Ovary (tissue), 9 donors: ENCODE data around the gene NEO1. TPM values are rescaled to one million over a fixed set of nuclear protein-coding genes. Genes with fewer than 3 reads are reported as not detected.

ENCODE experiments used
- DNase-seq, 5 donors: peaks; one replicate each; pipeline ENCODE4 v3.0.0-alpha.2; 2019 to 2020
- H3K27ac ChIP-seq, 2 donors: fragments of 200-600 bp; one replicate each; pipeline versions ENCODE4 v1.5.1 to v1.8.0; 2019 to 2022
- H3K27me3 ChIP-seq: fragments of 200-600 bp; one replicate; pipeline ENCODE4 v1.8.0; 2022
- H3K36me3 ChIP-seq: fragments of 200-600 bp; sonication (generic); one replicate; pipeline ENCODE4 v1.5.1; 2019
- H3K4me1 ChIP-seq: one replicate; pipeline ENCODE4 v1.8.1; 2013; ENCODE audit warnings: mild to moderate bottlenecking, moderate library complexity; ENCODE audit not compliant: insufficient read depth
- H3K4me3 ChIP-seq: fragments of 200-600 bp; sonication (generic); one replicate; pipeline ENCODE4 v1.5.1; 2017
- H3K9me3 ChIP-seq, 2 donors: fragments of 200-600 bp in 1 of 2; sonication (generic) in 1 of 2; one replicate each; pipeline versions ENCODE4 v1.5.1 to v1.8.1; 2013 to 2019; ENCODE audit warnings: mild to moderate bottlenecking in 1 of 2, moderate library complexity in 1 of 2
- EP300 ChIP-seq: sonication (generic); formaldehyde crosslinking; IDR thresholded peaks from one replicate; pipeline ENCODE4 v1.6.1; 2017; ENCODE audit warnings: antibody characterized with exemption
- POLR2A ChIP-seq: fragments of 450-650 bp; IDR thresholded peaks from one replicate; pipeline ENCODE4 v1.6.1; 2017; ENCODE audit warnings: antibody characterized with exemption, mild to moderate bottlenecking, moderate library complexity
- WGBS, 3 donors: extraction: QIAGEN DNeasy Blood & Tissue Kit in 1 of 3; methylation state at CpG; one replicate each; pipeline versions ENCODE4 v1.1.5 to v1.1.7; 2013 to 2017; 5-methylcytosine and 5-hydroxymethylcytosine counted together
- intact Hi-C, 4 donors: fragments of 100-400 bp; cut with DNase I; formaldehyde crosslinking; loops; one replicate each; pipeline versions ENCODE4 v1.11.0 to v1.15.1; 2022 to 2023
- polyA plus RNA-seq, 2 donors: library from polyadenylated mRNA; stranded (reverse); fragments of 200-250 nt in 1 of 2; fragments of 350-450 nt in 1 of 2; fragmentation: Illumina TruSeq in 1 of 2; extraction: RNeasy Lipid Tissue Mini Kit (QIAGEN cat#74804) in 1 of 2; gene quantifications; one replicate each; pipeline ENCODE4 v1.2.3, GENCODE V29; 2013 to 2014
- small RNA-seq: library from RNA; depleted of rRNA; stranded (forward); fragments of <200 nt; gene quantifications from one replicate; pipeline ENCODE3, GENCODE V24; 2016
- total RNA-seq, 7 donors: library from RNA; depleted of rRNA in 2 of 7; stranded (reverse); fragments of >200 nt in 2 of 7; fragmentation: NEBNext Ultra II Directional in 3 of 7; extraction: Animal tissue kit (Norgen Biotek cat#: 25700) in 3 of 7; gene quantifications; one replicate each; pipeline versions ENCODE4 v1.1.0 to v1.2.4, GENCODE V29; 2016 to 2023
- TF ChIP-seq, protein P1 (sequence below), 3 donors: fragments of 450-650 bp in 2 of 3; fragments of 200-600 bp in 1 of 3; IDR thresholded peaks; one replicate each; pipeline versions ENCODE4 v1.5.1 to v1.8.0; 2016 to 2022; ENCODE audit warnings: antibody characterized with exemption in 3 of 3, mild to moderate bottlenecking in 1 of 3
- donor health status: DM: no; HTN: no; CAD: no; lungs with moderate emphysema.
- donor health status: DM: no; HTN: no; CAD: no.
- donor health status: Bipolar disorder and iron deficiency.
- donor health status: DM: yes; HTN: yes; CAD: no.
- donor health status: DM: no; HTN: no; CAD: no.
- donor health status: DM: yes; HTN: yes; CAD: no.

NEO1 gene
- total and polyA plus RNA-seq, 9 donors: 22.8 to 54.7 (median 40.7) TPM

DNA sequence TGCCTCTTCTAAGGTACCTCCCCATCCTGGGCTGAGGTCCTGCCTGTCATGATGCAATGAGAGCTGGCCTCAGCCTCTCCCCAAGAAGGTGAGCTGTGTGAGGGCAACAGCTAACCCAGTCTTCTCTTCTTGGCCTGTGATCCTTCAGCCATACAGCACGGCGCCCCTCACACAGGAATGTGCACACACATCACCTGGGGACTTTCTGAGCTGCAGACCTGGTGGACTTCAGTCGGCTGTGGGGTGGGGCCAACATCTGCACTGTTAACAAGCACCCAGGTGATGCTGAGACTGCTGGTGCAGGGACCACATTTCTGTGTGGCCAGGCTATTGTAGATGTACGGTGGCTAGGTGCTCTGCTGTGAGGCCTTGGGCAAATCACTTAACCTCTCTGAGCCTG lies 302.0 kb downstream of the NEO1 start:
- Histone ChIP-seq H3K9me3 (no peaks in the 10 kb centered on the region), H3K4me1 (no peaks in the 10 kb centered on the region), H3K27ac (no peak overlapping the region), H3K4me3 (no peak overlapping the region), H3K36me3 (no peaks in the 10 kb centered on the region), H3K27me3 (no peaks in the 10 kb centered on the region)
- 81 to 84% (median 83%) methylated on average over 4 of the region's 4 CpGs for WGBS, 3 donors
- no peak for DNase-seq
- TF ChIP-seq POLR2A: no peak
- TF ChIP-seq EP300: no peak
- TF ChIP-seq, protein P1, sequence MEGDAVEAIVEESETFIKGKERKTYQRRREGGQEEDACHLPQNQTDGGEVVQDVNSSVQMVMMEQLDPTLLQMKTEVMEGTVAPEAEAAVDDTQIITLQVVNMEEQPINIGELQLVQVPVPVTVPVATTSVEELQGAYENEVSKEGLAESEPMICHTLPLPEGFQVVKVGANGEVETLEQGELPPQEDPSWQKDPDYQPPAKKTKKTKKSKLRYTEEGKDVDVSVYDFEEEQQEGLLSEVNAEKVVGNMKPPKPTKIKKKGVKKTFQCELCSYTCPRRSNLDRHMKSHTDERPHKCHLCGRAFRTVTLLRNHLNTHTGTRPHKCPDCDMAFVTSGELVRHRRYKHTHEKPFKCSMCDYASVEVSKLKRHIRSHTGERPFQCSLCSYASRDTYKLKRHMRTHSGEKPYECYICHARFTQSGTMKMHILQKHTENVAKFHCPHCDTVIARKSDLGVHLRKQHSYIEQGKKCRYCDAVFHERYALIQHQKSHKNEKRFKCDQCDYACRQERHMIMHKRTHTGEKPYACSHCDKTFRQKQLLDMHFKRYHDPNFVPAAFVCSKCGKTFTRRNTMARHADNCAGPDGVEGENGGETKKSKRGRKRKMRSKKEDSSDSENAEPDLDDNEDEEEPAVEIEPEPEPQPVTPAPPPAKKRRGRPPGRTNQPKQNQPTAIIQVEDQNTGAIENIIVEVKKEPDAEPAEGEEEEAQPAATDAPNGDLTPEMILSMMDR (IDR thresholded peaks at IDR 0.05): no peak
- intact Hi-C loops: no loop called here

Small RNA genes lying within 50 kb of the gene (small RNA-seq; reads per million reads assigned to genes)
- not detected for gene FKBP1AP2
